Muscle layer of colon (tissue), 2 donors: ENCODE results near the gene CCDC171.

ENCODE experiments used
- H3K27ac ChIP-seq: one replicate; pipeline ENCODE4 v1.7.0; 2013; ENCODE audit warnings: low read depth, mild to moderate bottlenecking, low read length, moderate library complexity
- H3K27me3 ChIP-seq, 2 donors: one replicate each; pipeline ENCODE4 v1.7.0; 2013; ENCODE audit warnings: low read length in 2 of 2, mild to moderate bottlenecking in 2 of 2; ENCODE audit not compliant: insufficient read depth in 2 of 2, control insufficient read depth in 1 of 2
- H3K36me3 ChIP-seq: one replicate; pipeline ENCODE4 v1.7.0; 2013; ENCODE audit warnings: mild to moderate bottlenecking, low read length; ENCODE audit not compliant: insufficient read depth
- H3K4me1 ChIP-seq: one replicate; pipeline ENCODE4 v1.7.0; 2013; ENCODE audit warnings: mild to moderate bottlenecking, low read length; ENCODE audit not compliant: insufficient read depth
- H3K4me3 ChIP-seq, 2 donors: one replicate each; pipeline ENCODE4 v1.7.0; 2013; ENCODE audit warnings: low read length in 2 of 2, low read depth in 1 of 2, mild to moderate bottlenecking in 1 of 2, moderate library complexity in 1 of 2
- H3K9ac ChIP-seq: one replicate; pipeline ENCODE4 v1.7.0; 2013; ENCODE audit warnings: low read length
- H3K9me3 ChIP-seq: one replicate; pipeline ENCODE4 v1.7.0; 2013; ENCODE audit warnings: mild to moderate bottlenecking, low read length
- donor health status: abdominal sarcoma.
- donor health status: Adenocarcinoma of cecum.

The CCDC171 gene

DNA sequence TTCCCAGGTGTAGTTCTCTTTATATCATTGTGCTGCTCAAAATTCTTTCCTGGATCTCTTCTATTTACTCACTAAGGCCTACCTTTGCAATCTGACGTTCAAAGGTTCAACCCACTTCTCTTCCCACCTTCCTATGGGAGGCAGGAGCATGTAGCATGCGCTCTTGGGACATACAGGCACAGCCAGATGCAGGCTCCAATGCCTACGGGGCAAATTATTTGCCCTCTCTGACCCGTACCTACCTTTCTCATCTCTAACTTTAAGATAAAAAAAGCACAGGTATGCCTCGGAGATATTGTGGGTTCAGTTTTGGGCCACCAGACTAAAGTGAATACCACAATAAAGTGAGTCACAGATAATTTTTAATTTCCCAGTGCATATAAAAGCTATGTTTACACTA, 460.5 kb downstream of the CCDC171 start:
- Histone ChIP-seq H3K27me3 (no peaks in the 10 kb centered on the region), H3K4me1 (no peaks in the 10 kb centered on the region), H3K9me3 (no peaks in the 10 kb centered on the region), H3K36me3 (no peaks in the 10 kb centered on the region), H3K4me3 (no peak overlapping the region), H3K9ac (no peak overlapping the region), H3K27ac (no peak overlapping the region)

DNA sequence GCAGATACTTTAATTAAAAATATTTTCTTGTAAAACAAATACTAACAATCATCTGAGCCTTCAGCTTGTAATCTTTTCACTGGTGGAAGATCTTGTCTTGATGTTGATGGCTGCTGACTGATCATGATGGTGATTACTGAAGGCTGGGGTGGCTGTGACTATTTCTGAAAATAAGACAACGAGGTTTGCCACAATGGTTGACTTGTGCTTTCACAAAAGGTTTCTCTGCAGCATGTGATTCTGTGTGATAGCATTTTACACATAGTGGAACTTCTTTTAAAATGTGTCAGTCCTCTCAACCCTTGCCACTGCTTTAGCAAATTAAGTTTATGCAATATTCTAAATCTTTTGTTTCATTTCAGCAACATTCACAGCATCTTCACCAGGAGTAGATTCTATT, 461.0 kb downstream of the CCDC171 start:
- no peak overlapping the region for H3K27ac ChIP-seq
- H3K36me3 ChIP-seq = no peaks in the 10 kb centered on the region
- no peak overlapping the region for H3K4me3 ChIP-seq
- H3K9me3 ChIP-seq = no peaks in the 10 kb centered on the region
- no peaks in the 10 kb centered on the region for H3K4me1 ChIP-seq
- H3K9ac ChIP-seq = no peak overlapping the region
- no peaks in the 10 kb centered on the region for H3K27me3 ChIP-seq

DNA sequence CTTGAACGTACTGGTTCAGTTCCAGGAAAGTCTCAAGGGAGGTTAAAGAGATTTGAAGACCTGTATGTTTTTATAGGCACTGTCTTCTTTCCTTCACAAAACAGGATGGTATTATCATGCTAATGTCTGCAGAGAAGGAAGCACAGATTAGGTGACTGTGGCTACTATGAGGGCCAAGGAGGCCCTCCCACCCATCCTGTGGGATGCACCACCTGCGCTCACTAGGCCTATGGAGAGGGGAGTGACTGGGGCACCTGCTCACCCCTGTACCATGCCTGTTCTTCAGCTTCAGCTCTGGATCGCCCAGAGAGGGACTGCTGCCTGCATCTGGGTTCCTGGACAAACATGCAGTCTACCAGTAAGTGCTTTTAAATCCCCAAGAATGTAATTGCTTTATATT, 469.4 kb downstream of the CCDC171 start:
- Histone ChIP-seq H3K27me3 (no peaks in the 10 kb centered on the region), H3K4me1 (no peaks in the 10 kb centered on the region), H3K36me3 (no peaks in the 10 kb centered on the region), H3K27ac (no peak overlapping the region), H3K4me3 (no peak overlapping the region), H3K9me3 (no peaks in the 10 kb centered on the region), H3K9ac (no peak overlapping the region)

DNA sequence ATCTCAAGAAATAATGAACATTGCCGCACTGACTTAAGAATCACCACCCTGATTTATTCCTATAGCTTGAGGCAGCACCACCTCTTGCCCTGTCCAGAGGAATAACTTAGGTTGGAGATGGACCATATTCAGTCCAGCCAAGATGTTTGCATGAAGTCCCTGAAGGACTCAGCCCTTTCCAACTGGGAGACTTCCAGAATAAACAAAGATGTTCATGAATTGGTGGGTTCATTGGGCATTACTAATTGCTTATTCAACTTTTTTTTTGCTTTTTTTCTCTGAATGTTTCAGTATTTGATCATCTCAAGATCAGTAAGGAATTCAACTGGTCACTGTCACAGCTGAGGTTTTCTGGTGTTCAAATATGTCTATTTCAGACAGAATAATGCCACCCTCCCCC, 470.6 kb downstream of the CCDC171 start:
- Histone ChIP-seq H3K27me3 (no peaks in the 10 kb centered on the region), H3K4me1 (no peaks in the 10 kb centered on the region), H3K36me3 (no peaks in the 10 kb centered on the region), H3K4me3 (no peak overlapping the region), H3K9me3 (no peaks in the 10 kb centered on the region), H3K27ac (no peak overlapping the region), H3K9ac (no peak overlapping the region)
